SK-N-SH treated with all-trans-retinoic acid at 6 μM for 48 hours (cell line): ENCODE measurements around the gene ARMC2.

ENCODE experiments used
- ATAC-seq: fragments of 200-7000 bp; cut with Tn5 transposase; 3 replicates; pipeline ENCODE4 v1.9.1; 2020; ENCODE audit warnings: mild to moderate bottlenecking, moderate library complexity
- ARNTL ChIP-seq: fragments of 450-650 bp; formaldehyde crosslinking; IDR thresholded peaks from 2 replicates; pipeline ENCODE4 v1.5.0; 2020; ENCODE audit warnings: low read depth, mild to moderate bottlenecking, moderate library complexity, borderline replicate concordance
- BACH2 ChIP-seq: fragments of 250-450 bp; sonication (Bioruptor Pico); IDR thresholded peaks from 2 replicates; pipeline ENCODE4 v1.9.0; 2021; ENCODE audit warnings: mild to moderate bottlenecking, borderline replicate concordance
- CREB5 ChIP-seq: fragments of 250-450 bp; sonication (Bioruptor Pico); IDR thresholded peaks from 2 replicates; pipeline ENCODE4 v1.5.1; 2020; ENCODE audit warnings: low read depth, mild to moderate bottlenecking, moderate library complexity
- CSDC2 ChIP-seq: fragments of 250-450 bp; sonication (Bioruptor Pico); IDR thresholded peaks from 2 replicates; pipeline ENCODE4 v1.5.0; 2020; ENCODE audit warnings: mild to moderate bottlenecking, moderate library complexity
- CSRNP3 ChIP-seq: fragments of 250-450 bp; sonication (Bioruptor Pico); IDR thresholded peaks from 2 replicates; pipeline ENCODE4 v1.5.1; 2021; ENCODE audit warnings: mild to moderate bottlenecking, moderate library complexity
- ESRRG ChIP-seq: fragments of 250-450 bp; sonication (Bioruptor Pico); IDR thresholded peaks from 2 replicates; pipeline ENCODE4 v1.6.1; 2021; ENCODE audit warnings: mild to moderate bottlenecking
- OSR1 ChIP-seq: fragments of 250-450 bp; sonication (Bioruptor Pico); IDR thresholded peaks from 2 replicates; pipeline ENCODE4 v1.8.0; 2022; ENCODE audit warnings: moderate library complexity, mild to moderate bottlenecking, inconsistent platforms
- POU6F1 ChIP-seq: fragments of 250-450 bp; sonication (Bioruptor Pico); IDR thresholded peaks from 2 replicates; pipeline ENCODE4 v1.8.0; 2021; ENCODE audit warnings: low read depth, mild to moderate bottlenecking, moderate library complexity, borderline replicate concordance
- PPARA ChIP-seq: fragments of 250-450 bp; sonication (Bioruptor Pico); IDR thresholded peaks from 2 replicates; pipeline ENCODE4 v1.5.0; 2020; ENCODE audit warnings: mild to moderate bottlenecking, borderline replicate concordance
- RARB ChIP-seq: fragments of 250-450 bp; sonication (Bioruptor Pico); IDR thresholded peaks from 2 replicates; pipeline ENCODE4 v1.8.0; 2021; ENCODE audit warnings: mild to moderate bottlenecking, moderate library complexity
- SNAI2 ChIP-seq: fragments of 250-450 bp; sonication (Bioruptor Pico); IDR thresholded peaks from 2 replicates; pipeline ENCODE4 v1.5.0; 2020; ENCODE audit warnings: mild to moderate bottlenecking, moderate library complexity
- TOX ChIP-seq: fragments of 250-450 bp; sonication (Bioruptor Pico); IDR thresholded peaks from 2 replicates; pipeline ENCODE4 v1.8.0; 2021; ENCODE audit warnings: mild to moderate bottlenecking, moderate library complexity, borderline replicate concordance
- TSHZ2 ChIP-seq: fragments of 250-450 bp; sonication (Bioruptor Pico); IDR thresholded peaks from 2 replicates; pipeline ENCODE4 v1.5.0; 2020; ENCODE audit warnings: mild to moderate bottlenecking, moderate library complexity
- ZC3H10 ChIP-seq: fragments of 250-450 bp; sonication (Bioruptor Pico); IDR thresholded peaks from 2 replicates; pipeline ENCODE4 v1.5.1; 2021; ENCODE audit warnings: mild to moderate bottlenecking, moderate library complexity
- ZFP3 ChIP-seq: fragments of 250-450 bp; sonication (Bioruptor Pico); IDR thresholded peaks from 2 replicates; pipeline ENCODE4 v1.5.0; 2020; ENCODE audit warnings: mild to moderate bottlenecking, moderate library complexity
- ZFP30 ChIP-seq: fragments of 450-650 bp; formaldehyde crosslinking; IDR thresholded peaks from 2 replicates; pipeline ENCODE4 v1.5.0; 2022; ENCODE audit warnings: mild to moderate bottlenecking, moderate library complexity
- ZNF565 ChIP-seq: fragments of 450-650 bp; formaldehyde crosslinking; conservative IDR thresholded peaks from 2 replicates; pipeline ENCODE4 v1.5.0; 2020; ENCODE audit warnings: low read depth, mild to moderate bottlenecking, moderate library complexity
- ZNF70 ChIP-seq: fragments of 450-650 bp; formaldehyde crosslinking; IDR thresholded peaks from 2 replicates; pipeline ENCODE4 v1.5.0; 2020; ENCODE audit warnings: mild to moderate bottlenecking, moderate library complexity
- ZNF8 ChIP-seq: fragments of 450-650 bp; formaldehyde crosslinking; IDR thresholded peaks from 2 replicates; pipeline ENCODE4 v1.5.0; 2020; ENCODE audit warnings: mild to moderate bottlenecking, moderate library complexity
- TF ChIP-seq, protein P1 (sequence below): fragments of 250-450 bp; sonication (Bioruptor Pico); IDR thresholded peaks from 2 replicates; pipeline ENCODE4 v1.8.0; 2020; ENCODE audit warnings: mild to moderate bottlenecking, moderate library complexity, borderline replicate concordance

The ARMC2 gene

GRCh38 chr6:108968325-108969316 is 120.4 kb downstream of the ARMC2 start (continued):
- TF ChIP-seq CSRNP3 (CRISPR knock-in tag): no peak
- TF ChIP-seq, all 23 proteins: peak for 0

DNA sequence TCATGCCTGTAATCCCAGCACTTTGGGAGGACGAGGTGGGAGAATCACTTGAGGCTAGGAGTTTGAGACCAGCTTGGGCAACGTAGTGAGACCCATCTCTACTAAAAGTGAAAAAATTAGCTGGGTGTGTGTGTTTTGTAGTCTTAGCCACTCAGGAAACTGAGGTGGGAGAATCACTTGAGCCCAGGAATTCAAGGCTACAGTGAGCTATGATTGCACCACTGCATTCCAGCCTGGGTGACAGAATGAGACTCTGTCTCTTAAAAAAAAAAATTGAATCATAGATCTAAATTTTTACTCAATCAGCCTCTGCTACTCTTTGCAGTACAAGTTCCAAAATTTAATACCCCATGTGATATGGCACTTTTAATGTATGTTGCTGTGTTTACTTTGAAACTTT is 121.6 kb downstream of the ARMC2 start:
- no peak for TF ChIP-seq OSR1 (CRISPR knock-in tag)
- TF ChIP-seq ZFP30: no peak
- no peak for TF ChIP-seq BACH2 (CRISPR knock-in tag)
- TF ChIP-seq SNAI2 (CRISPR knock-in tag): no peak
- TF ChIP-seq, protein P1, sequence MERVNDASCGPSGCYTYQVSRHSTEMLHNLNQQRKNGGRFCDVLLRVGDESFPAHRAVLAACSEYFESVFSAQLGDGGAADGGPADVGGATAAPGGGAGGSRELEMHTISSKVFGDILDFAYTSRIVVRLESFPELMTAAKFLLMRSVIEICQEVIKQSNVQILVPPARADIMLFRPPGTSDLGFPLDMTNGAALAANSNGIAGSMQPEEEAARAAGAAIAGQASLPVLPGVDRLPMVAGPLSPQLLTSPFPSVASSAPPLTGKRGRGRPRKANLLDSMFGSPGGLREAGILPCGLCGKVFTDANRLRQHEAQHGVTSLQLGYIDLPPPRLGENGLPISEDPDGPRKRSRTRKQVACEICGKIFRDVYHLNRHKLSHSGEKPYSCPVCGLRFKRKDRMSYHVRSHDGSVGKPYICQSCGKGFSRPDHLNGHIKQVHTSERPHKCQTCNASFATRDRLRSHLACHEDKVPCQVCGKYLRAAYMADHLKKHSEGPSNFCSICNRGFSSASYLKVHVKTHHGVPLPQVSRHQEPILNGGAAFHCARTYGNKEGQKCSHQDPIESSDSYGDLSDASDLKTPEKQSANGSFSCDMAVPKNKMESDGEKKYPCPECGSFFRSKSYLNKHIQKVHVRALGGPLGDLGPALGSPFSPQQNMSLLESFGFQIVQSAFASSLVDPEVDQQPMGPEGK (CRISPR knock-in tag): no peak
- no peak for TF ChIP-seq TSHZ2
- TF ChIP-seq CSRNP3 (CRISPR knock-in tag): no peak
- no peak for TF ChIP-seq POU6F1 (CRISPR knock-in tag)
- TF ChIP-seq TOX (CRISPR knock-in tag): no peak
- no peak for TF ChIP-seq ZNF8
- no peak for TF ChIP-seq ARNTL (CRISPR knock-in tag)
- TF ChIP-seq RARB (CRISPR knock-in tag): no peak
- no peak for TF ChIP-seq ESRRG (CRISPR knock-in tag)
- TF ChIP-seq, all 23 proteins: peak for 0
- ATAC-seq: no peak

DNA sequence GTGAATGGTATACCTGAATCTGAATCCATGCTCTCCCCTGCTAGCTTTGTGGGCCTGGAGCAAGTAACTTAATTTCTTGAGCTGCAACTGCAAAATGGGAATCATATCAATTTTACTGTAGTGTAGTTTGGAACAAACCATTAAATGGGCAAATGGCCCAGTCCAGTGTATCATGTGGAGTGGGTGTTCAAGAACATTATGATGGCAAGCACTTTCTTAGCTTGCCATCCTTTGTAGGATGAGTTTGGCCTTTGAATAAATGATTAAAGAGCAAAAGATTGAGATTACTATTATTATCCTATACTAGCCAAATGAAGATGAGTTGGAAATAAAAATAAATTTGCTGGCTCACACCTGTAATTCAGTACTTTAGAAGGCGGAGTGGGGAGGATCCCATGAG is 126.0 kb downstream of the ARMC2 start:
- no peak for ATAC-seq
- TF ChIP-seq OSR1 (CRISPR knock-in tag) (no peak), PPARA (CRISPR knock-in tag) (no peak), ESRRG (CRISPR knock-in tag) (no peak), CREB5 (CRISPR knock-in tag) (no peak), CSDC2 (no peak), RARB (CRISPR knock-in tag) (no peak), BACH2 (CRISPR knock-in tag) (no peak), ZFP30 (no peak), SNAI2 (CRISPR knock-in tag) (no peak), CSRNP3 (CRISPR knock-in tag) (no peak), ZNF565 (CRISPR knock-in tag) (no peak), ZC3H10 (CRISPR knock-in tag) (no peak), ZNF8 (no peak), ZFP3 (no peak), ARNTL (CRISPR knock-in tag) (no peak), ZNF70 (CRISPR knock-in tag) (no peak)
- TF ChIP-seq, protein P1 (CRISPR knock-in tag): no peak
